SK-N-MC (cell line): ENCODE measurements around the gene ZNF189.

Source experiments
- EZH2 ChIP-seq: fragments of 200-600 bp; sonication (generic); IDR thresholded peaks from one replicate; pipeline ENCODE4 v1.6.1; 2017; ENCODE audit warnings: antibody characterized with exemption
- FOXP2 ChIP-seq: optimal IDR thresholded peaks from 2 replicates; pipeline ENCODE3; 2011; ENCODE audit warnings: mild to moderate bottlenecking, moderate library complexity; ENCODE audit not compliant: insufficient read depth; ENCODE audit errors: extremely low read length, control extremely low read depth
- POLR2AphosphoS5 ChIP-seq: IDR thresholded peaks from 2 replicates; pipeline ENCODE4 v1.6.1; 2012; ENCODE audit warnings: mild to moderate bottlenecking, low read depth, low read length, borderline replicate concordance

GRCh38 chr9:101369286-101369685 lies 29.4 kb upstream of the ZNF189 start:
- TF ChIP-seq EZH2 (no peak), POLR2AphosphoS5 (no peak), FOXP2 (no peak)
